Upper lobe of right lung (tissue), 1 donor: Measurements from ENCODE around the gene CDKAL1. TPM values are rescaled to one million over a fixed set of nuclear protein-coding genes. Genes with fewer than 3 reads are reported as not detected.

ENCODE experiments used
- ATAC-seq: fragments of 200-7000 bp; cut with Tn5 transposase; one replicate; pipeline ENCODE4 v1.9.1; 2020; ENCODE audit warnings: mild to moderate bottlenecking, moderate library complexity
- DNase-seq: peaks from one replicate; pipeline ENCODE4 v3.0.0-alpha.2; 2020
- H3K27ac ChIP-seq: fragments of 200-600 bp; one replicate; pipeline ENCODE4 v1.8.0; 2022
- H3K27me3 ChIP-seq: fragments of 200-600 bp; one replicate; pipeline ENCODE4 v1.8.0; 2022; ENCODE audit warnings: mild to moderate bottlenecking
- H3K36me3 ChIP-seq: fragments of 200-600 bp; one replicate; pipeline ENCODE4 v1.8.0; 2022
- H3K4me1 ChIP-seq: fragments of 200-600 bp; one replicate; pipeline ENCODE4 v1.8.0; 2022
- H3K4me3 ChIP-seq: fragments of 200-600 bp; one replicate; pipeline ENCODE4 v1.8.0; 2022; ENCODE audit warnings: mild to moderate bottlenecking
- H3K9me3 ChIP-seq: fragments of 200-600 bp; one replicate; pipeline ENCODE4 v1.8.0; 2022
- CTCF ChIP-seq: fragments of 200-600 bp; IDR thresholded peaks from one replicate; pipeline ENCODE4 v1.8.0; 2022; ENCODE audit warnings: antibody characterized with exemption
- intact Hi-C: fragments of 100-400 bp; cut with DNase I; formaldehyde crosslinking; loops from one replicate; pipeline ENCODE4 v1.11.0; 2022
- total RNA-seq: library from RNA; stranded (reverse); fragmentation: NEBNext Ultra II Directional; extraction: Animal tissue kit (Norgen Biotek cat#: 25700); gene quantifications from one replicate; pipeline ENCODE4 v1.2.1, GENCODE V29; 2021
- donor health status: DM: no; HTN: yes; CAD: no; lungs with severe emphysema.

Gene CDKAL1
- total RNA-seq, 1 donor from 2014 or later, result 16.0 TPM

GRCh38 chr6:20870021-20870420 lies 335.8 kb downstream of the CDKAL1 start:
- Histone ChIP-seq H3K27ac (no peak overlapping the region), H3K9me3 (no peaks in the 10 kb centered on the region), H3K27me3 (no peaks in the 10 kb centered on the region), H3K4me1 (no peaks in the 10 kb centered on the region), H3K4me3 (no peak overlapping the region), H3K36me3 (no peaks in the 10 kb centered on the region)
- TF ChIP-seq CTCF, result no peak
- ATAC-seq (no peak), DNase-seq (no peak)
- intact Hi-C loops, result no loop called here

GRCh38 chr6:20870493-20870892 lies 336.2 kb downstream of the CDKAL1 start:
- ATAC-seq (no peak), DNase-seq (no peak)
- Histone ChIP-seq H3K4me1 (no peaks in the 10 kb centered on the region), H3K27me3 (no peaks in the 10 kb centered on the region), H3K4me3 (no peak overlapping the region), H3K36me3 (no peaks in the 10 kb centered on the region), H3K9me3 (no peaks in the 10 kb centered on the region), H3K27ac (no peak overlapping the region)
- no peak for TF ChIP-seq CTCF
- intact Hi-C loops, result no loop called here

GRCh38 chr6:20873425-20874190 lies 339.4 kb downstream of the CDKAL1 start:
- no peak overlapping the region for H3K27ac ChIP-seq
- intact Hi-C loops, result no loop called here
- H3K4me1 ChIP-seq, result no peaks in the 10 kb centered on the region
- no peaks in the 10 kb centered on the region for H3K36me3 ChIP-seq
- H3K9me3 ChIP-seq, result no peaks in the 10 kb centered on the region
- DNase-seq (no peak), ATAC-seq (no peak)
- H3K4me3 ChIP-seq, result no peak overlapping the region
- TF ChIP-seq CTCF, result no peak
- no peaks in the 10 kb centered on the region for H3K27me3 ChIP-seq

- DNase-seq (no peak), ATAC-seq (no peak)
- no peak overlapping the region for H3K4me3 ChIP-seq
- peak; percentile 17 for TF ChIP-seq CTCF
- no peaks in the 10 kb centered on the region for H3K9me3 ChIP-seq
- no peaks in the 10 kb centered on the region for H3K36me3 ChIP-seq
- no peak overlapping the region for H3K27ac ChIP-seq
- H3K27me3 ChIP-seq, result no peaks in the 10 kb centered on the region
- no peaks in the 10 kb centered on the region for H3K4me1 ChIP-seq
- intact Hi-C loops, result no loop called here
Observed at GRCh38 chr6:20875369-20875963, 341.2 kb downstream of the CDKAL1 start.

- no peak overlapping the region for H3K27ac ChIP-seq
- DNase-seq, result no peak
- no peaks in the 10 kb centered on the region for H3K4me1 ChIP-seq
- no peak for TF ChIP-seq CTCF
- H3K27me3 ChIP-seq, result no peaks in the 10 kb centered on the region
- no peaks in the 10 kb centered on the region for H3K9me3 ChIP-seq
- ATAC-seq, result no peak
- intact Hi-C loops, result no loop called here
- no peak overlapping the region for H3K4me3 ChIP-seq
- no peaks in the 10 kb centered on the region for H3K36me3 ChIP-seq
Observed at GRCh38 chr6:20876036-20876435, 341.8 kb downstream of the CDKAL1 start.
